Endothelial cell of umbilical vein (primary cell): ENCODE measurements around the gene NAT16. TPM values are rescaled to one million over a fixed set of nuclear protein-coding genes. Genes with fewer than 3 reads are reported as not detected.
"Not testable (repeated sequence)": the region's sequence is repeated elsewhere in the genome, so short reads cannot be mapped to it uniquely, and the experiment has no call there.

Experiments used
- BruUV-seq: library from RNA; stranded (reverse); fragments of 400-500 nt; replicated peaks from 2 replicates; lab custom pipeline; 2021; lab: Mats Ljungman, UMichigan
- CTCF ChIA-PET: fragments of 300-600, 350-600 bp; sonication (Branson Sonifier 250); formaldehyde crosslinking; loops from one replicate; lab custom pipeline; 2021; ENCODE audit warnings: antibody characterized with exemption, inconsistent platforms; lab: Charles Lee
- POLR2A ChIA-PET: fragments of 300-600, 350-600 bp; sonication (Branson Sonifier 250); formaldehyde crosslinking; loops from one replicate; lab custom pipeline; 2021; ENCODE audit warnings: antibody characterized with exemption, inconsistent platforms; lab: Charles Lee
- DNase-seq: peaks from one replicate; pipeline ENCODE4 v3.0.0-alpha.2; 2011; ENCODE audit warnings: low read depth, low spot score
- FAIRE-seq: peaks from 2 replicates; lab custom pipeline; 2011; peaks lifted over from hg19 to GRCh38; lab: Jason Lieb, UNC
- H2AFZ ChIP-seq: 2 replicates; pipeline ENCODE4 v1.6.0; 2012; ENCODE audit warnings: low read depth, low read length, control low read depth, inconsistent platforms
- H3K27ac ChIP-seq: 2 replicates; pipeline ENCODE4 v1.5.1; 2011; ENCODE audit warnings: low read depth, mild to moderate bottlenecking, control low read depth, low read length, moderate library complexity; ENCODE audit not compliant: insufficient read depth
- H3K27me3 ChIP-seq, 2 experiments: 2 replicates each; pipeline versions ENCODE4 v1.6.0 to v1.6.1; 2011; ENCODE audit warnings: low read length in 2 of 2, mixed read lengths in 1 of 2; ENCODE audit not compliant: control insufficient read depth in 2 of 2, insufficient read depth in 2 of 2
- H3K36me3 ChIP-seq, 2 experiments: 2 replicates in 1 of 2; 3 replicates in 1 of 2; pipeline ENCODE4 v1.5.1; 2011; ENCODE audit warnings: low read length in 2 of 2, mild to moderate bottlenecking in 1 of 2, moderate library complexity in 1 of 2; ENCODE audit not compliant: control insufficient read depth in 2 of 2, insufficient read depth in 2 of 2; ENCODE audit errors: extremely low read depth in 1 of 2
- H3K4me1 ChIP-seq: 3 replicates; pipeline ENCODE4 v1.5.1; 2011; ENCODE audit warnings: mild to moderate bottlenecking, low read length; ENCODE audit not compliant: control insufficient read depth, insufficient read depth; ENCODE audit errors: extremely low read depth
- H3K4me2 ChIP-seq: 2 replicates; pipeline ENCODE4 v1.6.1; 2011; ENCODE audit warnings: low read length, control low read depth, mixed read lengths; ENCODE audit not compliant: insufficient read depth
- H3K4me3 ChIP-seq, 3 experiments: fragments of 200-600 bp in 1 of 3; sonication (generic), shearing (Covaris generic) in 1 of 3; replicated peaks in 1 of 3; 2 replicates each; pipeline ENCODE4 v1.5.1; 2011 to 2016; ENCODE audit warnings: control low read depth in 3 of 3, low read length in 3 of 3, mild to moderate bottlenecking in 2 of 3, inconsistent platforms in 1 of 3, low read depth in 1 of 3, moderate library complexity in 1 of 3; ENCODE audit not compliant: insufficient read depth in 1 of 3
- H3K79me2 ChIP-seq: 2 replicates; pipeline ENCODE4 v1.6.0; 2012; ENCODE audit warnings: low read length, inconsistent platforms; ENCODE audit not compliant: control insufficient read depth, insufficient read depth
- H3K9ac ChIP-seq: replicated peaks from 2 replicates; pipeline ENCODE3; 2011; ENCODE audit warnings: low read length, control low read depth; ENCODE audit not compliant: insufficient read depth; ENCODE audit errors: extremely low read depth
- H3K9me1 ChIP-seq: replicated peaks from 3 replicates; pipeline ENCODE4 v1.6.0; 2011; ENCODE audit warnings: mild to moderate bottlenecking, low read length; ENCODE audit not compliant: control insufficient read depth, insufficient read depth; ENCODE audit errors: extremely low read depth
- H3K9me3 ChIP-seq: replicated peaks from 2 replicates; pipeline ENCODE4 v1.5.1; 2012; ENCODE audit warnings: low read length, inconsistent platforms; ENCODE audit not compliant: control insufficient read depth, insufficient read depth
- H4K20me1 ChIP-seq: replicated peaks from 2 replicates; pipeline ENCODE3; 2011; ENCODE audit warnings: mild to moderate bottlenecking, low read length; ENCODE audit not compliant: control insufficient read depth, insufficient read depth; ENCODE audit errors: extremely low read depth
- EZH2 ChIP-seq: IDR thresholded peaks from 2 replicates; pipeline ENCODE4 v1.6.1; 2012; ENCODE audit warnings: borderline replicate concordance, low read depth, mild to moderate bottlenecking, moderate library complexity, low read length, inconsistent platforms; ENCODE audit not compliant: severe bottlenecking
- FOS ChIP-seq: IDR thresholded peaks from 2 replicates; pipeline ENCODE4 v1.6.1; 2011; ENCODE audit warnings: mild to moderate bottlenecking, low read length, moderate library complexity, borderline replicate concordance; ENCODE audit not compliant: insufficient read depth
- GATA2 ChIP-seq: IDR thresholded peaks from 2 replicates; pipeline ENCODE4 v1.7.0; 2011; ENCODE audit warnings: low read depth, mild to moderate bottlenecking, moderate library complexity, mixed read lengths, low read length; ENCODE audit not compliant: insufficient read length, insufficient read depth
- JUN ChIP-seq: IDR thresholded peaks from 2 replicates; pipeline ENCODE4 v1.6.1; 2011; ENCODE audit warnings: borderline replicate concordance, low read depth; ENCODE audit not compliant: insufficient read length, insufficient read depth
- MYC ChIP-seq: IDR thresholded peaks from one replicate; pipeline ENCODE4 v1.6.1; 2011; ENCODE audit warnings: mild to moderate bottlenecking, low read depth, low read length
- POLR2A ChIP-seq: IDR thresholded peaks from 2 replicates; pipeline ENCODE4 v1.6.1; 2012; ENCODE audit warnings: low read depth, mild to moderate bottlenecking, control low read depth, low read length
- POLR2AphosphoS5 ChIP-seq: IDR thresholded peaks from 2 replicates; pipeline ENCODE4 v1.6.1; 2012; ENCODE audit warnings: low read depth, mild to moderate bottlenecking, control low read depth, low read length, moderate library complexity; ENCODE audit not compliant: insufficient read depth
- dilution Hi-C: fragments of 300-500 bp; cut with MboI; formaldehyde crosslinking; loops from one replicate; pipeline ENCODE4 v1.15.0; 2019; ENCODE audit warnings: low sequenced_read_pairs; ENCODE audit not compliant: extremely low pct_ligation_motif_present
- intact Hi-C: fragments of 100-400 bp; cut with micrococcal nuclease; formaldehyde crosslinking; loops from one replicate; pipeline ENCODE4 v1.10.0; 2022
- polyA plus RNA-seq, 4 experiments: library from polyadenylated mRNA; depleted of rRNA in 3 of 4; stranded (reverse) in 3 of 4; unstranded in 1 of 4; fragments of >200 nt; gene quantifications; 2 replicates each; pipeline versions ENCODE4 v1.2.1 to v1.2.3, GENCODE V29; 2011 to 2012; ENCODE audit warnings: missing spikeins in 1 of 4
- total RNA-seq: library from RNA; stranded (reverse); gene quantifications from 2 replicates; pipeline ENCODE4 v1.2.3, GENCODE V29; 2021
- TF ChIP-seq, protein P1 (sequence below), 2 donors: IDR thresholded peaks; 1 replicate in 1 of 2; 2 replicates in 1 of 2; pipeline ENCODE4 v1.5.1; 2011; ENCODE audit warnings: low read length in 2 of 2, mild to moderate bottlenecking in 2 of 2, moderate library complexity in 2 of 2, control low read depth in 1 of 2, inconsistent platforms in 1 of 2, low read depth in 1 of 2; ENCODE audit not compliant: insufficient read depth in 1 of 2; ENCODE audit errors: extremely low read depth in 1 of 2

The NAT16 gene
- total and polyA plus RNA-seq, 2 donors (not counting 3 experiments of a cell fraction or from before 2014, with no cell fraction given) = not detected

GRCh38 chr7:101121991-101122932, 57.8 kb downstream of the NAT16 start:
- peak overlapping the region; percentile 82 for H3K4me2 ChIP-seq
- H3K27ac ChIP-seq = peak overlapping the region; percentile 83
- BruUV-seq = no TSS peak
- no peaks in the 10 kb centered on the region for H3K36me3 ChIP-seq
- FAIRE-seq = peak; percentile 99
- ChIA-PET CTCF (interaction anchor here (0.7 to 3.5 kb wide), 8 partner anchors 9 to 45 kb away, joined by 3 to 25 read pairs (median 7); no protein-coding TSS in a partner anchor), POLR2A (interaction anchor here (1.1 to 3.9 kb wide), 9 partner anchors 9 to 35 kb away, joined by 3 to 49 read pairs (median 6); no protein-coding TSS in a partner anchor)
- peak; percentile 95 for TF ChIP-seq POLR2AphosphoS5
- peak; percentile 83 for TF ChIP-seq JUN
- TF ChIP-seq MYC = no peak
- TF ChIP-seq, protein P1, sequence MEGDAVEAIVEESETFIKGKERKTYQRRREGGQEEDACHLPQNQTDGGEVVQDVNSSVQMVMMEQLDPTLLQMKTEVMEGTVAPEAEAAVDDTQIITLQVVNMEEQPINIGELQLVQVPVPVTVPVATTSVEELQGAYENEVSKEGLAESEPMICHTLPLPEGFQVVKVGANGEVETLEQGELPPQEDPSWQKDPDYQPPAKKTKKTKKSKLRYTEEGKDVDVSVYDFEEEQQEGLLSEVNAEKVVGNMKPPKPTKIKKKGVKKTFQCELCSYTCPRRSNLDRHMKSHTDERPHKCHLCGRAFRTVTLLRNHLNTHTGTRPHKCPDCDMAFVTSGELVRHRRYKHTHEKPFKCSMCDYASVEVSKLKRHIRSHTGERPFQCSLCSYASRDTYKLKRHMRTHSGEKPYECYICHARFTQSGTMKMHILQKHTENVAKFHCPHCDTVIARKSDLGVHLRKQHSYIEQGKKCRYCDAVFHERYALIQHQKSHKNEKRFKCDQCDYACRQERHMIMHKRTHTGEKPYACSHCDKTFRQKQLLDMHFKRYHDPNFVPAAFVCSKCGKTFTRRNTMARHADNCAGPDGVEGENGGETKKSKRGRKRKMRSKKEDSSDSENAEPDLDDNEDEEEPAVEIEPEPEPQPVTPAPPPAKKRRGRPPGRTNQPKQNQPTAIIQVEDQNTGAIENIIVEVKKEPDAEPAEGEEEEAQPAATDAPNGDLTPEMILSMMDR (IDR thresholded peaks at IDR 0.05; ENCODE audit: extremely low read depth in 1 of 2, insufficient read depth in 1 of 2, low read depth in 1 of 2, low read length in 2 of 2) = no peak
- peak; percentile 95 for TF ChIP-seq FOS
- peak; percentile 73 for TF ChIP-seq GATA2
- TF ChIP-seq EZH2 = no peak
- TF ChIP-seq POLR2A = no peak
- H3K4me3 ChIP-seq = peak overlapping the region in 2 of 3 experiments; percentile 16 to 30
- no peaks in the 10 kb centered on the region for H3K9me3 ChIP-seq
- peaks cover 23% of the 10 kb centered on the region for H3K79me2 ChIP-seq
- peak; percentile 96 for DNase-seq
- H3K9ac ChIP-seq = peak overlapping the region; percentile 95
- no peaks in the 10 kb centered on the region for H4K20me1 ChIP-seq
- intact Hi-C loops = loop anchor here (1.0 to 10.0 kb wide), 3 partner anchors 10 to 1017 kb away; partner anchors contain the start of genes AP4M1 and MCM7
- H2AFZ ChIP-seq = no peak overlapping the region
- no peaks in the 10 kb centered on the region for H3K27me3 ChIP-seq
- dilution Hi-C loops = no loop called here
- peaks cover 70% of the 10 kb centered on the region for H3K4me1 ChIP-seq
- no peaks in the 10 kb centered on the region for H3K9me1 ChIP-seq

GRCh38 chr7:101121631-101121990, 58.5 kb downstream of the NAT16 start:
- H3K4me2 ChIP-seq = not testable (repeated sequence)

More at GRCh38 chr7:101121631-101121990, 58.5 kb downstream of the NAT16 start:
- FAIRE-seq, H3K27me3 ChIP-seq, H3K4me3 ChIP-seq, DNase-seq, dilution Hi-C loops, H2AFZ ChIP-seq, H4K20me1 ChIP-seq, H3K9me3 ChIP-seq, H3K36me3 ChIP-seq, H3K9me1 ChIP-seq: not testable (repeated sequence)
- ChIA-PET CTCF (interaction anchor here (1.0 to 3.5 kb wide), 4 partner anchors 9 to 26 kb away, joined by 3 to 25 read pairs (median 18); no protein-coding TSS in a partner anchor), POLR2A (interaction anchor here (1.1 to 3.9 kb wide), 5 partner anchors 9 to 27 kb away, joined by 4 to 49 read pairs (median 14); no protein-coding TSS in a partner anchor)
- H3K4me1 ChIP-seq = peaks cover 75% of the 10 kb centered on the region
- intact Hi-C loops = loop anchor here (10.0 kb wide), 1 partner anchor 1017 kb away; the partner anchor contains the start of genes AP4M1 and MCM7
- TSS peak; percentile 2 for BruUV-seq
- H3K27ac ChIP-seq = peak overlapping the region; percentile 83
- peaks cover 20% of the 10 kb centered on the region for H3K79me2 ChIP-seq
- H3K9ac ChIP-seq = peak overlapping the region; percentile 95
